ENCODE data around the gene PHF21A. TPM values are rescaled to one million over a fixed set of nuclear protein-coding genes. Genes with fewer than 3 reads are reported as not detected.

The PHF21A gene
- total RNA-seq, 4 donors from 2014 or later = 30.4 to 58.5 (median 49.4) TPM

GRCh38 chr11:45995342-45995734, 125.9 kb downstream of the PHF21A start:
- TF ChIP-seq CTCF (IDR thresholded peaks at IDR 0.05) = no peak
- TF ChIP-seq EP300 (IDR thresholded peaks at IDR 0.05) = no peak
- no peak for TF ChIP-seq POLR2A (IDR thresholded peaks at IDR 0.05)
- Histone ChIP-seq H3K36me3 (no peaks in the 10 kb centered on the region), H3K27me3 (no peaks in the 10 kb centered on the region), H3K9me3 (no peaks in the 10 kb centered on the region), H3K4me1 (peaks cover 0 to 42% (median 11%) of the 10 kb centered on the region in 4 donors), H3K4me3 (no peak overlapping the region), H3K27ac (no peak overlapping the region)
- WGBS, 2 donors = 74 to 83% methylated on average over 1 of the region's 1 CpG
- no peak for DNase-seq (ENCODE audit: low spot score in 2 of 2)

- WGBS, 2 donors = 69 to 74% methylated on average over 10 of the region's 10 CpGs
- Histone ChIP-seq H3K4me3 (no peak overlapping the region), H3K9me3 (no peaks in the 10 kb centered on the region), H3K27ac (no peak overlapping the region), H3K27me3 (no peaks in the 10 kb centered on the region), H3K36me3 (no peaks in the 10 kb centered on the region), H3K4me1 (peaks cover 0 to 43% (median 11%) of the 10 kb centered on the region in 4 donors)
- no peak for TF ChIP-seq CTCF (IDR thresholded peaks at IDR 0.05)
- no peak for TF ChIP-seq EP300 (IDR thresholded peaks at IDR 0.05)
- no peak for TF ChIP-seq POLR2A (IDR thresholded peaks at IDR 0.05)
- no peak for DNase-seq (ENCODE audit: low spot score in 2 of 2)
Observed at GRCh38 chr11:45994371-45995341, 126.6 kb downstream of the PHF21A start.

GRCh38 chr11:45993531-45994001, 127.7 kb downstream of the PHF21A start:
- Histone ChIP-seq H3K36me3 (no peaks in the 10 kb centered on the region), H3K27ac (peak overlapping the region in 2 of 4 donors; percentile 38 to 42), H3K4me1 (peaks cover 0 to 43% (median 11%) of the 10 kb centered on the region in 4 donors), H3K4me3 (no peak overlapping the region), H3K27me3 (no peaks in the 10 kb centered on the region), H3K9me3 (no peaks in the 10 kb centered on the region)
- WGBS, 2 donors = 35 to 44% methylated on average over 6 of the region's 6 CpGs
- no peak for TF ChIP-seq POLR2A (IDR thresholded peaks at IDR 0.05)
- no peak for TF ChIP-seq CTCF (IDR thresholded peaks at IDR 0.05)
- no peak for TF ChIP-seq EP300 (IDR thresholded peaks at IDR 0.05)
- DNase-seq (ENCODE audit: low spot score in 2 of 2) = no peak

- Histone ChIP-seq H3K36me3 (no peaks in the 10 kb centered on the region), H3K9me3 (no peaks in the 10 kb centered on the region), H3K27me3 (no peaks in the 10 kb centered on the region), H3K27ac (no peak overlapping the region), H3K4me3 (no peak overlapping the region), H3K4me1 (peaks cover 0 to 23% (median 6%) of the 10 kb centered on the region in 4 donors)
- no peak for DNase-seq (ENCODE audit: low spot score in 2 of 2)
- TF ChIP-seq CTCF (IDR thresholded peaks at IDR 0.05) = no peak
- TF ChIP-seq POLR2A (IDR thresholded peaks at IDR 0.05) = no peak
- no peak for TF ChIP-seq EP300 (IDR thresholded peaks at IDR 0.05)
- 65 to 70% methylated on average over 1 of the region's 1 CpG for WGBS, 2 donors
Observed at GRCh38 chr11:45988921-45989320, 132.3 kb downstream of the PHF21A start.

- 85 to 90% methylated on average over 1 of the region's 1 CpG for WGBS, 2 donors
- no peak overlapping the region for H3K4me3 ChIP-seq
- H3K27me3 ChIP-seq = no peaks in the 10 kb centered on the region
- TF ChIP-seq EP300 (IDR thresholded peaks at IDR 0.05) (no peak), POLR2A (IDR thresholded peaks at IDR 0.05) (no peak), CTCF (IDR thresholded peaks at IDR 0.05) (no peak)
- DNase-seq (ENCODE audit: low spot score in 2 of 2) = no peak
- H3K9me3 ChIP-seq = no peaks in the 10 kb centered on the region
- peaks cover 0 to 25% (median 7%) of the 10 kb centered on the region in 4 donors for H3K4me1 ChIP-seq
- H3K36me3 ChIP-seq = no peaks in the 10 kb centered on the region
- no peak overlapping the region for H3K27ac ChIP-seq
Observed at GRCh38 chr11:45985212-45985611, 136.0 kb downstream of the PHF21A start.
